NCI-H2196 (cell line): ENCODE results near the gene ZNF507.
A peak's percentile ranks its signal among the peaks of the same experiment; 100 is the strongest.

Source experiments
- DNase-seq: peaks from one replicate; lab custom pipeline; 2025; ENCODE audit not compliant: unreplicated experiment; lab: John Stamatoyannopoulos, UW

Gene ZNF507

GRCh38 chr19:32345261-32346207 is at the start of gene ZNF507:
Gene ZNF507 (plus strand): TSS chr19:32345610. CDS start chr19:32352831, 7,221 bp downstream.
- DNase-seq = peak; percentile 88

- no peak for DNase-seq
These were observed 48.7 kb upstream of the ZNF507 start for GRCh38 chr19:32296694-32297093.

GRCh38 chr19:32302778-32303177 is 42.6 kb upstream of the ZNF507 start:
- no peak for DNase-seq

- no peak for DNase-seq
These were observed 42.2 kb upstream of the ZNF507 start for GRCh38 chr19:32303193-32303592.

- DNase-seq = no peak
These were observed 37.8 kb upstream of the ZNF507 start for GRCh38 chr19:32307591-32307990.

GRCh38 chr19:32308431-32309077 is 36.9 kb upstream of the ZNF507 start:
- DNase-seq = no peak

GRCh38 chr19:32309711-32310390 is 35.6 kb upstream of the ZNF507 start:
- DNase-seq = no peak

GRCh38 chr19:32311371-32311770 is 34.0 kb upstream of the ZNF507 start:
- no peak for DNase-seq

GRCh38 chr19:32313569-32314265 is 31.7 kb upstream of the ZNF507 start:
- no peak for DNase-seq

- no peak for DNase-seq
These were observed 29.4 kb upstream of the ZNF507 start for GRCh38 chr19:32316034-32316433.

GRCh38 chr19:32317086-32317485 is 28.3 kb upstream of the ZNF507 start:
- DNase-seq = no peak

- no peak for DNase-seq
These were observed 26.4 kb upstream of the ZNF507 start for GRCh38 chr19:32318884-32319520.

GRCh38 chr19:32322541-32322940 is 22.9 kb upstream of the ZNF507 start:
- no peak for DNase-seq

- no peak for DNase-seq
These were observed 20.7 kb upstream of the ZNF507 start for GRCh38 chr19:32324631-32325285.

- DNase-seq = no peak
These were observed 15.1 kb upstream of the ZNF507 start for GRCh38 chr19:32330213-32330857.

- no peak for DNase-seq
These were observed 12.2 kb upstream of the ZNF507 start for GRCh38 chr19:32333227-32333626.

GRCh38 chr19:32336259-32337083 is 8.9 kb upstream of the ZNF507 start:
- DNase-seq = no peak

- no peak for DNase-seq
These were observed 8.2 kb upstream of the ZNF507 start for GRCh38 chr19:32337084-32337808.
